Left kidney (tissue), 2 donors: ENCODE data around the gene SLC25A1. TPM values are rescaled to one million over a fixed set of nuclear protein-coding genes. Genes with fewer than 3 reads are reported as not detected.
"Not testable (repeated sequence)": the region's sequence is repeated elsewhere in the genome, so short reads cannot be mapped to it uniquely, and the experiment has no call there.

ENCODE experiments used
- DNase-seq: peaks from one replicate; pipeline ENCODE4 v3.0.0-alpha.2; 2013
- polyA plus RNA-seq: library from polyadenylated mRNA; unstranded; fragments of 120-200 nt; gene quantifications from one replicate; pipeline ENCODE4 v1.2.1, GENCODE V29; 2013; ENCODE audit not compliant: insufficient read length

Gene SLC25A1
- polyA plus RNA-seq, 1 donor = 57.4 TPM

DNA sequence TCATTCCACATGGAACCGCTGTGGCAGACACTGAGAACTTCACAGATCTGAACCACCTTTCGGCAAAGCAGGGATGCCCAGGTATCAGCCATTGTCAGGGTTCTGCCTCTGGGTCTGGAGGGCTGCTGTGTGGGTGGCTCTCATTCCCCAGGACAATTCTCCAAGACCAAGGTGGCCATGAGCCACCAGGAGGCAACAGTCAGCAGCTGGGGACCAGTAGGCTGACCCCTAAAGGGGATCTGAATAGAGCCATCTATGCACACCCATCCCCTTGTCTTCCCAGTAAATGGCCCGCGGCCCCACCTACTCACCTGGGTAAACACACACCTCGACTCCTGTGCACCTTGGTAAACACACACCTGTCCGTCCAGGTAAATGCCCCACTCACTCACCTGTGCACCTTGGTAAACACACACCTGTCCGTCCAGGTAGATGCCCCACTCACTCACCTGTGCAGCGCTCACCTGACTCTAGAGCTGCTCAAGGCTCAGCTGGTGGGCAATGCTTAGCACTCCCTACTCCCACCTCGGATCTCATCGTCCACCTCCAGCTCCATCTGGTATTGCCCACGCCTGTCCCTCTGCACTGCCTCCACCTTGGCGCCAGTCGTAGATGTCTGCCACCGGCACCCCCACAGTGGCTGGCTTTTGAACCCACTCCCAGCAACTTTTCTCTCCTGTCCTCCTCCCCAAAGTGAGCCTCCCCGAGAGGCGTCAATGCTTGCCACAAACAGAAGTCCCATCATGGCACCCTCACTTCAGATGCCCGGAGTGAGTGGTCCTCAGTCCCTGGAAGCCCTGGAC lies 10.2 kb downstream of the SLC25A1 start:
- no peak for DNase-seq

DNA sequence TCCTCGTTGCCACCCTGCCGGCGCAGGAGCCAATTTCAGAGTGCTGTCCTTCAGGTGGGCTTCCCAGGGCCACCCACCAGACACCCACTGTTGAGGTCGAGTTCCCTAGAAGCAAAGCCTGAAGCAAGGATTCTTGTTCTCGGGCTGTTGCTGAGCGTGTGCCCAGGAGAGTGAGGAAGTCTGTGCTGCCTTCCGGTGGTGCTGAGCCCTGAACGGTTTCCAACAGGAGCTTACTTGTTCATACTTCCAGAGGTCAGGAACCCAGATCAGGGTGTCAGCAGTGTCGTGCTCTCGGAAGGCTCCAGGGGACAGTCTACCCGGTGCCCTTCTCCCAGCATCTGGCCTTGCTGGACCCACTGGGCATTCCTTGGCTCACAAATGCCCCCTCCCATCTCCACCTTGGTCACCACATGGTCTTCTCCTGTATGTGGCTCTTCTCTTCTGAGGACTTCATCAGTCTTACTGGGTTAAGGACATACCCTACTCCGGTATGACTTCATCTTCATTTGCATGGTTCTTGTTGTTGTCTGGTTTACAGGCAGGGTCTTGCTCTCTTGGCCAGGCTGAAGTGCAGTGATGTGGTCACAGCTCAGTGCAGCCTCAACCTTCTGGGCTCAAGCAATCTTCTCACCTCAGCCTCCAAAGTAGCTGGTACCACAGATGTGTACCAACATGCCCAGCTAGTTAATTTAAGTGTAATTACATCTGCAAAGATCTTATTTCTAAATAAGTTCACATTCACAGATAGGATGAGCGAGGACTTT lies 11.2 kb downstream of the SLC25A1 start:
- DNase-seq = no peak

DNA sequence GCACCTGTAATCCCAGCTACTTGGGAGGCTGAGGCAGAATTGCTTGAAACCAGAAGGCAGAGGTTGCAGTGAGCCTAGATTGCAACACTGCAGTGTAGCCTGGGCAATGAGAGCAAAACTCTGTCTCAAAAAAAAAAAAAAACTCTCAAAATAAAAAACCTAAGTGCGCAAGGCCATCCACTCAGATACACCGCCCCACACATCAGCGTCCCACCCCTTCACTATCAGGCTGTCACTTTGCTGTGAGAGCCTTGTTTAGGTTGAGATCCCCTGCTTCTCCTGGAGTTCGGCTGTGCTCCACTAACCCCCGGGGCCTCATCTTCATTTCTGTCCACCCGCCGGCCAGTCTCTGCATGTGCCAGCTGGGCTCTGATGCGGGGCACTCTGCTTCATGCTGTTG lies 12.1 kb downstream of the SLC25A1 start:
- no peak for DNase-seq

DNA sequence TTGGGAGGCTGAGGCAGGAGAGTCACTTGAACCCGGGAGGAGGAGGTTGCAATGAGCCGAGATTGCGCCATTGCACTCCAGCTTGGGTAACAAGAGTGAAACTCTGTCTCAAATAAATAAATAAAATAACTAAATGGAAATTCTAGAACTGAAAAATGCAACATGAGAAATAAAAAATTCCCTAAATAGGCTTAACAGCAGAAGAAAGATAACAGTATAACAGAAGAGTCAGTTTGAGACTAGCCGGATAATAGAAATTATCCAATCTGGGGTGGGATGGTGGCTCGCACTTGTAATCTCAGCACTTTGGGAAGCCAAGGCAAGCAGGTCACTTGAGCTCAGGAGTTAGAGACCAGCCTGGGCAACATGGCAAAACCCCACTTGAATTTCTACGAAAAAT lies 14.1 kb downstream of the SLC25A1 start:
- DNase-seq = no peak

DNA sequence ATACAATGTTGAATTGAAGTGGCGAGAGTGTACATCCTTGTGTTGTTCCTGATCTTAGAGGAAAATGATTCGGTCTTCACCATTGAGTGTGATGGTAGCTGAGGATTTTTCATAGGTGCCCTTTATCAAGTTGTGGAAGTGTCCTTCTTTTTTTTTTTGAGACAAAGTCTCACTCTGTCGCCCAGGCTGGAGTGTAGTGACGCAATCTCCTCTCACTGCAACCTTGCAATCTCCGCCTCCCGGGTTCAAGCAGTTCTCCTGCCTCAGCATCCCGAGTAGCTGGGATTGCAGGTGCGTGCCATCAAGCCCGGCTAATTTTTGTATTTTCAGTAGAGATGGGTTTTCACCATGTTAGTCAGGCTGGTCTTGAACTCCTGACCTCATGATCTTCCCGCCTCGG lies 19.9 kb downstream of the SLC25A1 start:
- not testable (repeated sequence) for DNase-seq

DNA sequence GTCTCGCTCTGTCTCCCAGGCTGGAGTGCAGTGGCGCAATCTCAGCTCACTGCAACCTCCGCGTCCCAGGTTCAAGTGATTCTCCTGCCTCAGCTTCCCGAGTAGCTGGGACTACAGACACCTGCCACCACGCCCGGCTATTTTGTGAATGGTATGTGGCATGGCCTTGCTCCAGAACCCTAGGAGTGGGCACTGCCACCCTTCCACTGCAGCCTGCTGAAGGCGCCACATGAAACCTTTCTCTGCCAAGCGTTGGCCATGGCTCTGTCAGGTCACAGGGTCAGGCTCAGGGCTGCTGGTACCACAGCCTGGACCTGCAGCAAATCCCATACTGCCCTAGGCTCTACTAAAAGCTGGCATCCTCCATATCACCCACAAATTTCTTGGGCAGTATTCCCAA lies 22.4 kb downstream of the SLC25A1 start:
- DNase-seq = not testable (repeated sequence)

DNA sequence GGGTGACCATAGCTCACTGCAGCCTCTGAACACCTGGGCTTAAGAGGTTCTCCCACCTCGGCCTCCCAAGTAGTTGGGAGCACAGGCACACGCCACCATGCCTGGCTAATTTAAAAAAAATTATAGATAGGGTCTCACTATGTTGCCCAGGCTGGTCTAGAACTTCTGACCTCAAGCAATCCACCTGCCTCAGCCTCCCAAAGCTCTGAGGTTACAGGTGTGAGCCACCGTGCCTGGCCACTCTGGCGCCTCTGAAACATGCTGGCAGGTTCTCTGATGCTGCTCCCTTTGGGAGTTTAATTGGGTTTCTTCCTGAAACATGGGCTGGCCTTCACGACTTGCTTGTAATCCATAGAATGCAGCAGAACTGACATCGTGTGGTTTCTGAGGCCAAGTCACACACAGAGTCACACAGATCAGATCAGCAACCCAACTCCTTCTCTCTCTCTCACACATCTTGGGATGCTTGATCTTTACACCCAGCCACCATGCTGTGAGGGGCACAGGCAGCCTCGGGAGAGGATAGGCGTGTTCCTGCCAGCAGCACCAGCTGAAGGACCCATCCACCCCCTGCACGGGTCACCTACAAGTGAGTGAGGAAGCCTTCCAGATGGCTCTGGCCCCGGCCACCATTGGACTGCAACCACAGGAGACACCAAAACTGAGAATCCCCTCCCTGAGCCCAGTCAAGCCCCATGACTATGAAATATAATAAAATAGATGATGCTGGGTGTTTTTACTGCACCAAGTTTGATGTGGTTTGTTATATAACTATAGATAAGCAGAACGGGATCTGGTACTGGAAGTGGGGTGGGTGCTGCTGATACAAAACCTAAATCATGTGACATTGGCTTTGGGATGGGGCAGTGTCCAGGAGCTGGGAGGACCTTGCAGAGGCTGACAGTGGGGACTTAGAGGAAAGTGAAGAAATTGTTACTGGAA lies 25.3 kb downstream of the SLC25A1 start:
- DNase-seq = no peak

DNA sequence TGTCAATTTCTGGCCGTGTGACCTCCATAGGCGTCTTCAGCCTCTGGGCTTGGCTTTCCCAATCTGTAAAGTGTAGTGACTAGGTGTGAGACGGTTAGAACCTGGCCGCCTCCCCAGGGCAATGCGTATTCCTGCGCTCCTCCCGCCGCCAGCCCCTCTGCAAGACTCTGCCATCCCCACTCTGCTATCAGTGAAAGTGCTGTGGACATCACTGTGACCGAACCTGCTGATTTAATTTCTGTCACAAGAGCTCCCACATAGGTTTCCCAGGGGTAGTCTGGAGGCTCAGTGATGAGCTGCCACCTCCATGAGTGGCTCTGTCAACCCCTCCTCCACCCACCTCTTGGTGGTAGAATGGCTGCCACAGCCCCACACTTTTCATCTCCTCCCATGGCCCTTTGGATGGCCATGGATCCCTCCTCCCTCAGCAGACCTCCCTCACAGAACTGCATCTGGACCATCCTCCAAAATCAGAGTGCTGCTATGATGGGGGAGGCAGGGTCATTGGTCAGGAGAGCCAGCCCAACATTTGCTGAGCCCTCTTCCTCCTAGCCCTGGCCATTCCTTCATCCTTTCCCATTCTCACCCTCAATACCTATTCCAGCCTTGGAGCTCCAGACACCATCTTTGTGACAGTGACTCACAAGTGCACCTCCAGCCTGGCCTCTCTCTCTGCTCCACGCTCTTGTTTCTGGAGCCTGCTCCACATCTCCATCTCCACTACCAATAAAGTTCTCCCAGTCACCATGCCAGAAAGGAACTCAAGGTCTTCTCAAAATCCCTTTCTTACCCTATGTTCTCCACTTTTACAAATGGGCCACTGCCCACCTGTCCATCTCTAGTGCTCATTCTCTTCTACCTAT lies 27.0 kb downstream of the SLC25A1 start:
- DNase-seq = no peak

DNA sequence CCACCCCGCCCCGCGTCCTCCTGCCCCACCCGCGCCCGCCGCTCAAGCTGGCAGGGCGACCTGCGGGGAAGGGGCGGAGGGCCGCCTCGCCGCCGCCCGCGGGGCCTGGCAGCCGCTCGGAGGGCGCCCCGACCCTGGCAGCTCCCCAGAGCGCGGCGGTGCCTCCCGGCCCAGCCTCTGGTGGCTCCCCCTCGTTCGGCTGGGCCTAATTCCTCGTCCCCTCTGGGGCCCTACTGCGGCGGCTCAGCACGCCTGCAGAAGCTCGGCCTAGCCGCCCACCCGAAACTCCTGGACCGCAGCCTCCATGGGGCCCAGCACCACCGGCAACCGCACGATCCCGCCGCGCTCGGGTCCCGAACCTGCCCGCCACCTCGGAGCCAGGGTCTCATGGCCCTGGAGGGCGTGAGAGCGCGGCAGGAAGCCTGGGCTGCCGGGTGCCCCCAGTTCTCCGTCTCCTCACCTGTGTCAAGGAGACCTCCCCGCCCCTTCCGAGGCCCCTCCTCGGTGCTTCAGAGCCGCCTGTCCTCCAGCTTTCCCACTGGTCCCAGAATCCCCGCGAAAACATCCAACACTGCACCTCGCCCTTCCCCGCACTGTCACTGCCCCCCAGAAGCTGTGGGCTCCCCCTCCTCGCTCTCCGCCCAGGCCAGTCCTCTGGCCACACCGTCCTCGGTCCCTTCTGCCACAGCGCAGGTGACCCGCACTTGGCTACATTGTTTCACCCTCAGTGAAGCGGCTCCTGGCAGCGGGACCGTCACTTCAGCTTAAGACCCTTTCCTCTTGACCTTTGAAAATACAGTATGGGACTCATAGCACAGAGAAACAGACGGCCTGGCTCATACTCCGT lies 27.8 kb downstream of the SLC25A1 start:
- no peak for DNase-seq

DNA sequence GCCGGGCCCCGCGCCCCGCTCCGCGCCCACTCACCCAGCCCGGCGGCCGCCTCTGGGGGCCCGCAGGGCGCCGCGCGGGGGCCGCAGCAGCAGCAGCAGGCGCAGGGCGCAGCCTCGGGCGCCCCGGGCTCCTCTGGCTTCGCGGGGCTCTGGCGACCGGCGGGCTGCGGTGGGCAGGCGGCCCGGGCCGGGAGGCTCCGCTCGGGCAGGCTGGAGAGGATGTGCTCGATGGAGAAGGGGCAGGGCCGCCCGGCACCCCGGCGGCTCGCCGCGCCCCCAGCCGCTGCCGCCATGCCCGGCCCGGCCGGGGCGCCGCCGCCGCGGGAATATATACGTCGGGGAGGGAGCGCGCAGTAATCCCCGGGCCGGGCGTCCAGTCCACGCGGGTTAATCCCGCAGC lies 28.5 kb downstream of the SLC25A1 start, which contains the start of gene GSC2:
TSS of gene GSC2 (minus strand) at position 302 of the 400 bp plus-strand sequence. CDS start at position 293, 9 bp downstream.
- DNase-seq = no peak

DNA sequence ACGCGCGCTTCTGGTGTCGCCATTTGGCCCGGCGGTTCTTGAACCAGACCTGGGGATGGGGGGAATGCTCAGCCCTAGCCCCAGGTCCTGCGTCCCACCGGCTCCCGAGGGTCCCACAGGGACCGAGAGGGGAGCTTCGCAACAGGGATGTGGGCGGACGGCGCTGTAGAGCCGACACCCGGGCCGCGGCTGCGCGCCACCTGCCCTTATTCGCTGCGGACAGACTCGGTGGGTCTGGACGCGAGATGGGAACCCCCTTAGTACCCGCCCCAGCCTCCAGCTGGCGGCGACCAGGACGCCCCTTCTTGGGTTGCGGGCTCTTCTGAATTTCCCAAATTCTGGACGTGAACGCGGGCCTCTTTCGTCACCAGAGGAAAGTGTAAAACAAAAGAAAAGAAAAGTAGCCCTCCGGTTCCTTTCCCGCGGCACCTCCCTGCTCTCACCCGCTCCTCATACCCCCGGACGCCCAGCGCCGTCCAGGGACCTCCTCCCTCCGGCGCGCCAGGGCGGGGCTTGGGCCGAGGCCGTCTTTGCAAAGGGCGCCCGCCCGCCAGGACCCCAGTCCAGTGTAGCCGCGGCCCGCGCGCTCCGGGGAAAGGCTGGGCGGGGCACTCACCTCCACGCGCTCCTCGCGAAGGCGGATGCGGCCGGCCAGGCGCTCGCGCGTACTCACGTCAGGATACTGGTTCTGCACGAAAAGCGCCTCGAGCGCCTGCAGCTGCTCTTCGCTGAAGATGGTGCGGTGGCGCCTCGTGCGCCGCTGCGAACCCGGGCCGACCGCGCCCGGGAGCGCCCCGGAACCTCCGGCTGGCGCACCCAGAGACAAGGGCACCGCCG lies 29.3 kb downstream of the SLC25A1 start:
- DNase-seq = no peak

DNA sequence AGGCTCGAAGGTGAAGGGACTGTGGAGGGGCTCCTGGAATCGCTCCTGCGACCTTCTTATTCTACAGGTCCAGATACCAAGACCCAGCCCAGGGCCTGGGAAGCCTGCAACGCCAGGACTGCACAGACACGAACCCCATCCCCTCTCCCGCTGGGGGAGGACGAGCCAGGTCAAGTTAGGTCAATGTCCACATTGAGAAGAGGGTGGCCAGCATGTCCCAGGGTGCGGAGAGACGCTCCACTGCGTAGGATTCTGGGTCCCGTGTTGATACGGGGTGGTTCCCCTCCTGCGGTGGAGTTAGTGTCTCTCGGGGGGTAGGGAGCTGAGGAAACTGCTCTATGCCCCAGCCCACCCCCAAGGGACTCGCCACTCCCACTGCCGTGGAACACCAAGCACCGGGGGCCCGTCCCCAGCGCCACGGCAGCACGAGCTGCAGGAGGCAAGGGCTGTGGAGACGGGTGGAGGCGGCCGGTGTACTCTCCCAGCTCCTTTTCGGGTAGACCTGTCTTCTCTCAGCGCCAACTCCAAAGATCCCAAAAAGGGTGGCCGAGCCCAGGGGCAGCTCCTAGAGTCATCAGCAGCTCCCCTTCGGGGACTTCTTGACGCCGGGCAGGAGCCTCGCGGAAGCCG lies 30.0 kb downstream of the SLC25A1 start:
- DNase-seq = no peak

DNA sequence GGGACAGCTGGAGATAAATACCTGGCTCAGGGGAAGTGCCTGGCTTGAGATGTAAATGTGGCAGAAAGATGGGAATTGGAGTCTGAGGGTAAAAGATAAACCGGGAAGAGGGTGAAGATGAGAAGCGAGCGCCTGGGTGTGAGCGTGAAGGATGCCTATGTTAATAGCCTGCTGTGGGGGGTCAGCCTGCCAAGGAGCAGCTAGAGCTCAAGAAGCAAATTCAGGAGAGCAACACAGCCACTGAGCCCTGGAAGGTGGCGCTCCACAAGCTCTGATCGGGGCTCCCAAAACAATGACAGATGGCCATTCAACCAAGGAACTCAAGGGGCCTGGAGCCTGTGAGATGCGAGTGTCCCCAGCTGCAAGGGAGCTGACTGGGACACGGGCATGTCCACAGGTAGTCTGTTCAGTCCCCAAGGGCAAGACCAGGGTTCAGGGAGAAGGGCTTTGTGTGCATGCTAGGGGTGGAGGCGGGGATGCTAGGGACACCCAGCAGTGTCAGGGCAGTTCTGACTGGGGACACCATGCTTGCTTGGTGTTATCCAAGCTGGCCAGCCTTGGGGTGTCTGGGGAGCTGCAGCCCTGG lies 31.2 kb downstream of the SLC25A1 start:
- DNase-seq = no peak

DNA sequence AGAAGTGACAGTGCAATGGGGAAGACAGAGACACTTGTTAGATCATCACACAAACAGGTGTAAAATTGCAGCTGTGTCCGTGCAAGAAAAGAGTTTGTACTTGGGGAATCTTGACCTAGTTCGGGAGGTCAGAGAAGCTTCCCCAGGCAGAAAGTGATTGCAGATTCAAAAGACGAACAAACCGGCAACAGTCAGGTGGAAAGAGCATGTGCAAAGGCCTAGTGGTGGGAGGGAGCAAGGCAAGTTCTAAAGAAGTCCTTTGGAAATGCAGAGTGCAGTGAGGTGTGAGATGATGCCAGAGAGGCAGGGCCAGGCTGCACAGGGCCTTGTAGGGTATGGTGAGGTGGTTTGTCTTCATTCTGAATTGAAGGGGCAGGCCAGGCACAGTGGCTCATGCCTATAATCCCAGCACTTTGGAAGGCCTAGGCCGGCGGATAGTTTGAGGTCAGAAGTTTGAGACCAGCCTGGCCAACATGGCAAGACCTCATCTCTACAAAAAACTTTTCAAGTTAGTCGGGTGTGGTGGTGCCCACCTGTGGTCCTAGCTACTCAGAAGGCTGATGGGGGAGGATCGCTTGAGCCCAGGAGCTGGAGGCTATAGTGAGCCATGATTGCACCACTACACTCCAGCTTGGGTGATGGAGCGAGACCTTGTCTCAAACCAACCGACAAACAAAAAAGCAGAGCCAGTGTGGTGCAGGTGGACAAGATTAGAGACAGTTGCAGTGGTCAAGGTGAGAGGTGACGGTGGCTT lies 32.1 kb downstream of the SLC25A1 start:
- DNase-seq = no peak

DNA sequence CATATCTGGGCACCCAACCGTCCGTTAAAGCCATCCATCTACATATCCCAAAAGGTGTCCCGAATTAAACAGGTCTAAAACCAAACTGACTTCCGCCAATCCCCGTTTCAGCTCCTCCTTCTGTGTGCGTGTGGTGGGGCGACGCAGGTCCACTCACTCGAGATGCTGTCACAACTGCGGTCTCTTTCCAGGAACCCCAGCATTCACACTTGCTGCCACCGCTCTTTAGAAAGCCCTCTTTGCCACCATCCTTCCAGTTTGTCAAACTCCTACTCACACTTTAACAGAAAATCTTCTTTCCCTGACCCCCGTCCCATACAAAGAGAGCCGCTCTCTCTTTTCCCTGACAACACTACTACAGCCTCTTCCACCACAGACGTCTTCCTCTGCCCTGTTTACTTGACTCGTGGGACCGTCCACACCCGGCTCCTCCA lies 34.6 kb downstream of the SLC25A1 start:
- no peak for DNase-seq

DNA sequence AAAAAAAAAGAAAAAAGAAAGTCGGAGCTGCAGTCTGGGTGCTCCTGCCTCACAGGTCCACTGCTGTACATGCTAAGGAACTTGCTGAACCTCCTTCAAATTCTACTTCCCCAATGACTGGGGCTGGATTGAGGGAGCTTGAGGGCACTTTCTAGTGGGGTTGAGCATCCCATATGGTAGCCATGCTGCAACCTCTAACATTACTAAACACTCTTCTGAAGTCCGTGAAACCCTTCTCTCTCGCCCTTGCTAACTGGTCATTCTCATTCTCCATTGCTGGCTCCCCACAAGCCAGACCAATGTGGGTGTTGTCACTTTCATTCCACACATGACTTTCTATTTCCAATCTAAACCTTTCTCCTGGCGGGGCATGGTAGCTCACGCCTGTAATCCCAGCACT lies 35.3 kb downstream of the SLC25A1 start:
- no peak for DNase-seq

DNA sequence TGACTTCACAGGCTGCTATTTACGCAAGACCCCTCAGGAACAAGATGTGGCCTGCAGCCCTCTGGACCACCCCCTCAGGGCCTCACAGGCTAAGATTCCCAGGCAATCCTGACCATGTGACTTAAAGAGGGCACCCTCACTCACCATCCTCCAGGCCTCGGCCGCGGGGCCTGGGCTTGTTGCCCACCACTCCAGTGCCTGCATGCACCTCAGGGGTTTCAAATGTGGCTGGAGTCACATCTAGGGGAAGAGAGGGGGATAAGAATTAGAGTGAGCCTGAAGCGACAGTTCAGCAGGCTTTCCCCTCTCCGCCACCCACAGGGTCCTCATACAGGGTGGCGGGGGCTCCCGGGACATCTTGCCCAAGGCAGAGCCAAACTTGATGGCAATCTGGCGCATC lies 36.1 kb downstream of the SLC25A1 start:
- no peak for DNase-seq

DNA sequence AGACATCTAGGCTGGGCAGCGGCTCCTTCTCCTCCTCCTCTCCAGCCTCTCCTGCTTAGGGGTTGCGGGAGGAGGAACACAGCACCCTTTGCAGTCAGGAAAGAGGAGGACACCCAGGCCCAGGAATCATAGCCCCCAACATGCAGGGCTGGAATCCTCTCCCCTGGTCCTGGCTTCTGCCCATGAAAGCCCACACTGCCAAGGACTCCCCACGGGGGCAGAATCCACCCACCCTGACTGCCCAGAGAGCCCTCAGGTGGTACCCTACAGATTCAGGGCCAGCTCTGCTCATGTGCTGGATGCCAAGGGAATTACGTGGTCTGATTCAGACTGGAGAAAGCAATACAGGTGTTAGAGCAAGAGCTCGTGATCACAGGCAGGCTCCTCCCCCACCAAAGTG lies 38.6 kb downstream of the SLC25A1 start:
- DNase-seq = no peak
